ENCODE results near the gene MOSMO.

The MOSMO gene

GRCh38 chr16:21980032-21980431 is 27.9 kb upstream of the MOSMO start:
- TF ChIP-seq CTCF (IDR thresholded peaks at IDR 0.05; ENCODE audit: low read length, missing control alignments) = no peak
- no peak for DNase-seq (ENCODE audit: low read depth)
- no peak overlapping the region for H3K4me3 ChIP-seq (replicated peaks; ENCODE audit: low read depth, low read length)

GRCh38 chr16:21982108-21982507 is 25.8 kb upstream of the MOSMO start:
- no peak for DNase-seq (ENCODE audit: low read depth)
- no peak for TF ChIP-seq CTCF (IDR thresholded peaks at IDR 0.05; ENCODE audit: low read length, missing control alignments)
- no peak overlapping the region for H3K4me3 ChIP-seq (replicated peaks; ENCODE audit: low read depth, low read length)

GRCh38 chr16:21984062-21984461 is 23.8 kb upstream of the MOSMO start:
- no peak for DNase-seq (ENCODE audit: low read depth)
- H3K4me3 ChIP-seq (replicated peaks; ENCODE audit: low read depth, low read length) = no peak overlapping the region
- no peak for TF ChIP-seq CTCF (IDR thresholded peaks at IDR 0.05; ENCODE audit: low read length, missing control alignments)

- DNase-seq (ENCODE audit: low read depth) = no peak
- TF ChIP-seq CTCF (IDR thresholded peaks at IDR 0.05; ENCODE audit: low read length, missing control alignments) = no peak
- H3K4me3 ChIP-seq (replicated peaks; ENCODE audit: low read depth, low read length) = no peak overlapping the region
These were observed 22.4 kb upstream of the MOSMO start for GRCh38 chr16:21985524-21985923.

- no peak for DNase-seq (ENCODE audit: low read depth)
- no peak overlapping the region for H3K4me3 ChIP-seq (replicated peaks; ENCODE audit: low read depth, low read length)
- TF ChIP-seq CTCF (IDR thresholded peaks at IDR 0.05; ENCODE audit: low read length, missing control alignments) = no peak
These were observed 21.1 kb upstream of the MOSMO start for GRCh38 chr16:21986692-21987246.

- TF ChIP-seq CTCF (IDR thresholded peaks at IDR 0.05; ENCODE audit: low read length, missing control alignments) = no peak
- DNase-seq (ENCODE audit: low read depth) = no peak
- H3K4me3 ChIP-seq (replicated peaks; ENCODE audit: low read depth, low read length) = no peak overlapping the region
These were observed 20.4 kb upstream of the MOSMO start for GRCh38 chr16:21987498-21987897.

GRCh38 chr16:21989133-21989532 is 18.8 kb upstream of the MOSMO start:
- no peak for TF ChIP-seq CTCF (IDR thresholded peaks at IDR 0.05; ENCODE audit: low read length, missing control alignments)
- no peak overlapping the region for H3K4me3 ChIP-seq (replicated peaks; ENCODE audit: low read depth, low read length)
- no peak for DNase-seq (ENCODE audit: low read depth)
